Measurements from ENCODE around the gene CARMIL3. TPM values are rescaled to one million over a fixed set of nuclear protein-coding genes. Genes with fewer than 3 reads are reported as not detected.

The CARMIL3 gene
- total RNA-seq, 6 experiments from 2014 or later: 0.18 to 1.9 (median 0.29) TPM

DNA sequence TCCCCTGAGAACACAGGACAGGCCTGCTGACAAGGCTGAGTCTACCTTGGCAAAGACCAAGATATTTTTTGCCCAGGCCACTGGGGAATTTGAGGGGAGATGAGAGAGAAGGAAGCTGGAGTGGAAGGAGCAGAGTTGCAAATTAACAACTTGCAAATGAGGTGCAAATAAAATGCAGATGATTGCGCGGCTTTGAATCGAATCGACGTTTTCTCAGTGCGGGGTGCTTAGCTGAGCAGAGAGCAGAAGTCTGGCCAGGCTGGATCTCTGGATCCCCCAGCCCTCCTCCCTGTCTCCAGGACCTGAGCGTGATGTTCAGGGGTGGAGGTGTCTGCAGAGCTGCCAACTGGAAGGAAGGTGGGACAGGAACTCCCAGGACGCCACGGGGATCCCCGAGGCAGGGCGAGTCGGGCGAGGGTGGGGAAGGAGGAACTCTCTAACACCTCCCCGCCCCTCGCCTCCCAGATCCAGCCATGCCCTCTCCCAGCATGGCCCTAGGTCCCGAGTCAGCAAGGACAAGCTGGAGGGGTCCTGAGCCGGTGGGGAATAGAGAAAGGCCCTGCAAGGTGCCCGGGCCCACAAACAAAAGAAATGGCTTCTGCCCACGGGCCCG is 527 bp upstream of the CARMIL3 start:
- intact Hi-C loops (cut with DNase I): no loop called here
- ATAC-seq (peak in 3 of 4 donors; percentile 1 to 16 (median 13)), DNase-seq (peak in 1 of 3 donors; percentile 48)
- H3K36me3 ChIP-seq: no peaks in the 10 kb centered on the region
- TF ChIP-seq, protein P1, sequence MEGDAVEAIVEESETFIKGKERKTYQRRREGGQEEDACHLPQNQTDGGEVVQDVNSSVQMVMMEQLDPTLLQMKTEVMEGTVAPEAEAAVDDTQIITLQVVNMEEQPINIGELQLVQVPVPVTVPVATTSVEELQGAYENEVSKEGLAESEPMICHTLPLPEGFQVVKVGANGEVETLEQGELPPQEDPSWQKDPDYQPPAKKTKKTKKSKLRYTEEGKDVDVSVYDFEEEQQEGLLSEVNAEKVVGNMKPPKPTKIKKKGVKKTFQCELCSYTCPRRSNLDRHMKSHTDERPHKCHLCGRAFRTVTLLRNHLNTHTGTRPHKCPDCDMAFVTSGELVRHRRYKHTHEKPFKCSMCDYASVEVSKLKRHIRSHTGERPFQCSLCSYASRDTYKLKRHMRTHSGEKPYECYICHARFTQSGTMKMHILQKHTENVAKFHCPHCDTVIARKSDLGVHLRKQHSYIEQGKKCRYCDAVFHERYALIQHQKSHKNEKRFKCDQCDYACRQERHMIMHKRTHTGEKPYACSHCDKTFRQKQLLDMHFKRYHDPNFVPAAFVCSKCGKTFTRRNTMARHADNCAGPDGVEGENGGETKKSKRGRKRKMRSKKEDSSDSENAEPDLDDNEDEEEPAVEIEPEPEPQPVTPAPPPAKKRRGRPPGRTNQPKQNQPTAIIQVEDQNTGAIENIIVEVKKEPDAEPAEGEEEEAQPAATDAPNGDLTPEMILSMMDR (IDR thresholded peaks at IDR 0.05): no peak
- no peak for TF ChIP-seq POLR2A (IDR thresholded peaks at IDR 0.05)
- H3K9me3 ChIP-seq: no peaks in the 10 kb centered on the region
- H3K27ac ChIP-seq: peak overlapping the region in 1 of 3 donors; percentile 39
- peak overlapping the region; percentile 38 to 63 (median 62) for H3K4me3 ChIP-seq
- no peaks in the 10 kb centered on the region for H3K27me3 ChIP-seq
- peaks cover 0 to 8% (median 2%) of the 10 kb centered on the region in 4 donors for H3K4me1 ChIP-seq
- 45% methylated on average over 10 of the region's 20 CpGs for WGBS (ENCODE audit: insufficient coverage, low coverage, low lambda C conversion rate, missing lambda C conversion rate)

DNA sequence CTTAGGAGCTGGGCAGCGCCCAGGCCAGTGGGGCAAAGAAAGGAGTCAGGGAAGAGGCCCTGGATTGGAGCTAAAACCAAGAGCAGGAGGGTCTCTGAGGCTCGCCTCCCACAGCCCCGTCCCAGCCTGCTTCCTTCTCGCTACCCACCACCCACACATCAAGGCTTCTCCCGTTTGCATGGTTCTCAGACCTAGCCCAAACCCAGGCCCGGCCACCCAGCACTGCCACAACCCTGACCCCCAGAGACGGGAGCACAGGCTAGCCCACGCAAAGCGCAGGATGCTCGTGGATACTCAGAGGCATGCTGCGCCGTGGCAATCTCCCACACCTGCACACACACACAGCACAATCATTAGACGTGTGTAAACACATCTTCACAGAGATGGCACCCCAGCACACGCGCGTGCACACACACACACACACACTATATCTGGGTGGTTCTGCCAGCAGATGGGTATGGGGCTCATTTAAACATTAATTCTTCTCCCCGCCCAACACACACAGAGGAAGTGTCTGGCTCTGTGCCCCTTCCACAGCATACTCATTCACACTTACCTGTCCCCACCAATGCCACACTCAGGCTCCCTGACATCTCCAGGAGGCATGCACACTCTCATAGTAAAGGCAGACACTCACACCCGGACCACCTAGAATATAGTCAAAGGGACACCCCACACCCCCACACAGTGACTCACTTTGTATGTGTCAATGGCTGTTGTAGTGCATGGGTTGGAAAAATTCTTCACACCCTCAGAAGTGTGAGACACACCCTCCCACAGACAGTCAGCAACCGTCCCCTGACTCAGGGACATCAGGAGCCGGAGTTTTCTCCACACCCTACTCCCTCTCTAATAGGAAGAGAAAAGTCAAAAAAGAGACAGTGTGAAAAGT is 1.1 kb downstream of the CARMIL3 start:
- H3K27me3 ChIP-seq: no peaks in the 10 kb centered on the region
- ATAC-seq: no peak
- H3K9me3 ChIP-seq: no peaks in the 10 kb centered on the region
- 45% methylated on average over 7 of the region's 20 CpGs for WGBS (ENCODE audit: insufficient coverage, low coverage, low lambda C conversion rate, missing lambda C conversion rate)
- TF ChIP-seq, protein P1 (IDR thresholded peaks at IDR 0.05): no peak
- no peak for TF ChIP-seq POLR2A (IDR thresholded peaks at IDR 0.05)
- peak overlapping the region in 1 of 3 donors; percentile 62 for H3K4me3 ChIP-seq
- H3K36me3 ChIP-seq: no peaks in the 10 kb centered on the region
- peaks cover 0 to 23% (median 2%) of the 10 kb centered on the region in 4 donors for H3K4me1 ChIP-seq
- DNase-seq: peak in 1 of 3 donors; percentile 33
- intact Hi-C loops (cut with DNase I): no loop called here
- H3K27ac ChIP-seq: no peak overlapping the region

DNA sequence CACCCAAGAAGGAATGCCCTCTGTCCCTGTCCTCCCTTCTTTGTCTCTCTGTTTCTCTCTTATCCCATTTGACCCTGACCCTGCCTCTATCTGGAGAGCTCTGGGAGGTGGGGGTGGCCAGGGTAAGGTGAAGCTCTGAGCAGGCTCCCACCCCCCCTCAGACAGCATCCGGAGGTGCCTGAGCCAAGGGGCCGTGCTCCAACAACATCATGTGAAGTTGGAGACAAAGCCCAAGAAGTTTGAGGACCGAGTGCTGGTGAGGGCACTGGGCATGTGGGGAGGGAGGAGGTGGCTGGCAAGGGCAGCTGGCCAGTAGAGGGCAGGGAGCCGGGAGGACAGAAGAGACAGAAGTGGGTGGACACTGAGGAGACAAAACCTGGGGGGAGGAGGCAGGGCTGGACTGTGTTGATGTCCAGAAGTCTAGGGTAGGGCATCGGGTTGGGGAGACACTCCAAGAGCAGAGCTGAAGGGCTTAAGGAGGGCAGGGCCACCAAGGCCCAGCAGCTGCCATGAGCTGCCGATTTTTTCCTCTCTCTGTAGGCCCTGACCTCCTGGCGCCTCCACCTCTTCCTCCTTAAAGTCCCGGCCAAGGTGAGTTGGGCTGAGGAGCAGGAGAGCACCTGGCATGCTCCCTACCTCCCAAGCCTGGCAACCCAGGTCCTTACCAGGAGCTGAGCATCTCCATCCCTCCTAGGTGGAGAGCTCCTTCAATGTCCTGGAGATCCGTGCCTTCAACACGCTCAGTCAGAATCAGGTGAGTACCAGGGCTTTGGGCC is 1.9 kb downstream of the CARMIL3 start:
- no peaks in the 10 kb centered on the region for H3K9me3 ChIP-seq
- H3K27ac ChIP-seq: no peak overlapping the region
- H3K27me3 ChIP-seq: no peaks in the 10 kb centered on the region
- DNase-seq (peak in 1 of 3 donors; percentile 44), ATAC-seq (no peak)
- H3K36me3 ChIP-seq: no peaks in the 10 kb centered on the region
- intact Hi-C loops (cut with DNase I): no loop called here
- 69% methylated on average over 8 of the region's 10 CpGs for WGBS (ENCODE audit: insufficient coverage, low coverage, low lambda C conversion rate, missing lambda C conversion rate)
- peaks cover 0 to 26% (median 4%) of the 10 kb centered on the region in 4 donors for H3K4me1 ChIP-seq
- TF ChIP-seq POLR2A (IDR thresholded peaks at IDR 0.05): no peak
- TF ChIP-seq, protein P1 (IDR thresholded peaks at IDR 0.05): no peak
- H3K4me3 ChIP-seq: no peak overlapping the region

DNA sequence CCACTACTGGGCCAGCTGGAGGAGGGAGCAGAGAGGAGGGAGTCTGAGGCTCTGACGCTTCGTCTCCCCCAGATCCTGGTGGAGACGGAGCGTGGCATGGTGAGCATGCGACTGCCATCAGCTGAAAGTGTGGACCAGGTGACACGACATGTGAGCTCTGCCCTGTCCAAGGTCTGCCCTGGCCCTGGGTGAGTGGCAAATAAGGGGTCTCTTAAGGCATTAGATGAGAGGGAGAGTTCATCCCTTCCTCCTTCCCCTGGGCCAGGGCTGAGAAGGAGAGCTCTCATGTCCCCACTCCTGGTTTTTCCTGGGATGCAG is 2.5 kb downstream of the CARMIL3 start:
- ATAC-seq: no peak
- H3K27ac ChIP-seq: no peak overlapping the region
- no peak overlapping the region for H3K4me3 ChIP-seq
- intact Hi-C loops (cut with DNase I): no loop called here
- H3K27me3 ChIP-seq: no peaks in the 10 kb centered on the region
- H3K4me1 ChIP-seq: peaks cover 0 to 26% (median 5%) of the 10 kb centered on the region in 4 donors
- WGBS (ENCODE audit: insufficient coverage, low coverage, low lambda C conversion rate, missing lambda C conversion rate): 80% methylated on average over 5 of the region's 6 CpGs
- DNase-seq: no peak
- no peaks in the 10 kb centered on the region for H3K9me3 ChIP-seq
- H3K36me3 ChIP-seq: no peaks in the 10 kb centered on the region
- TF ChIP-seq POLR2A (IDR thresholded peaks at IDR 0.05): no peak
- TF ChIP-seq, protein P1 (IDR thresholded peaks at IDR 0.05): no peak

Measured in right lobe of liver (tissue), 6 donors.